GM23338 (cell line): ENCODE measurements around the gene MAP3K7CL. TPM values are rescaled to one million over a fixed set of nuclear protein-coding genes. Genes with fewer than 3 reads are reported as not detected.

Experiments
- ATAC-seq: fragments of 200-7000 bp; cut with Tn5 transposase; 3 replicates; pipeline ENCODE4 v1.9.1; 2020
- DNase-seq: peaks from one replicate; pipeline ENCODE4 v3.0.0-alpha.2; 2015; ENCODE audit warnings: low spot score
- H2AFZ ChIP-seq: fragments of 200-600 bp; sonication (generic); 2 replicates; pipeline ENCODE4 v1.8.0; 2016; ENCODE audit warnings: antibody characterized with exemption, mild to moderate bottlenecking, moderate library complexity
- H3F3A ChIP-seq: fragments of 200-600 bp; sonication (generic); replicated peaks from 2 replicates; pipeline ENCODE4 v1.8.0; 2017; ENCODE audit warnings: antibody characterized with exemption, mixed run types, low read depth
- H3K27ac ChIP-seq: fragments of 200-600 bp; sonication (generic); 2 replicates; pipeline ENCODE4 v1.6.1; 2016; ENCODE audit warnings: low read depth
- H3K27me3 ChIP-seq: fragments of 200-600 bp; sonication (generic); 2 replicates; pipeline ENCODE4 v1.8.0; 2016; ENCODE audit warnings: mild to moderate bottlenecking, mixed run types, moderate library complexity; ENCODE audit not compliant: insufficient read depth
- H3K36me3 ChIP-seq: fragments of 200-600 bp; sonication (generic); 2 replicates; pipeline ENCODE4 v1.8.0; 2016; ENCODE audit warnings: mild to moderate bottlenecking; ENCODE audit not compliant: insufficient read depth
- H3K4me1 ChIP-seq: fragments of 200-600 bp; sonication (generic); 2 replicates; pipeline ENCODE4 v1.8.0; 2016; ENCODE audit warnings: mild to moderate bottlenecking, moderate library complexity; ENCODE audit not compliant: insufficient read depth
- H3K4me2 ChIP-seq: fragments of 200-600 bp; sonication (generic); 2 replicates; pipeline ENCODE4 v1.7.1; 2017; ENCODE audit warnings: mixed run types
- H3K4me3 ChIP-seq: fragments of 200-600 bp; sonication (generic); 2 replicates; pipeline ENCODE4 v1.6.1; 2016; ENCODE audit warnings: mixed run types
- H3K79me2 ChIP-seq: fragments of 200-600 bp; sonication (generic); replicated peaks from 2 replicates; pipeline ENCODE4 v1.8.0; 2017; ENCODE audit warnings: mild to moderate bottlenecking; ENCODE audit not compliant: insufficient read depth
- H3K9me2 ChIP-seq: fragments of 200-600 bp; sonication (generic); 2 replicates; pipeline ENCODE4 v1.8.0; 2017; ENCODE audit not compliant: insufficient read depth
- H4K20me1 ChIP-seq: fragments of 200-600 bp; sonication (generic); replicated peaks from 2 replicates; pipeline ENCODE4 v1.8.0; 2017; ENCODE audit warnings: mild to moderate bottlenecking; ENCODE audit not compliant: insufficient read depth
- H3K27ac Mint-ChIP-seq: 2 replicates; pipeline ENCODE4 v1.8.0; 2020; ENCODE audit warnings: inconsistent platforms, mild to moderate bottlenecking, moderate library complexity, mixed read lengths
- H3K27me3 Mint-ChIP-seq: 3 replicates; pipeline ENCODE4 v1.8.0; 2022; ENCODE audit warnings: low read depth, mild to moderate bottlenecking, moderate library complexity, mixed read lengths, inconsistent platforms; ENCODE audit not compliant: insufficient read depth, poor library complexity
- H3K36me3 Mint-ChIP-seq: 3 replicates; pipeline ENCODE4 v1.8.0; 2021; ENCODE audit warnings: low read depth, mild to moderate bottlenecking, inconsistent platforms, moderate library complexity, mixed read lengths
- H3K4me1 Mint-ChIP-seq: 3 replicates; pipeline ENCODE4 v1.8.0; 2020; ENCODE audit warnings: mild to moderate bottlenecking, inconsistent platforms, mixed read lengths
- H3K4me3 Mint-ChIP-seq: 3 replicates; pipeline ENCODE4 v1.8.0; 2021; ENCODE audit warnings: moderate library complexity, mild to moderate bottlenecking, inconsistent platforms, mixed read lengths
- H3K9me3 Mint-ChIP-seq: 3 replicates; pipeline ENCODE4 v1.8.0; 2020; ENCODE audit warnings: moderate library complexity, mild to moderate bottlenecking, inconsistent platforms, mixed read lengths
- CREB1 ChIP-seq: fragments of 250-450 bp; sonication (Bioruptor Pico); IDR thresholded peaks from 2 replicates; pipeline ENCODE4 v1.5.0; 2020; ENCODE audit warnings: low read depth, mild to moderate bottlenecking, moderate library complexity
- CTCF ChIP-seq, 2 experiments: fragments of 200-600 bp in 1 of 2; sonication (generic) in 1 of 2; conservative IDR thresholded peaks; 2 replicates each; pipeline versions ENCODE4 v1.5.1 to v1.6.1; 2016 to 2017; ENCODE audit warnings: antibody characterized with exemption in 2 of 2, low read depth in 2 of 2, mild to moderate bottlenecking in 2 of 2, moderate library complexity in 1 of 2
- ETS1 ChIP-seq: IDR thresholded peaks from 2 replicates; pipeline ENCODE4 v1.6.1; 2016; ENCODE audit warnings: antibody characterized with exemption
- EZH2 ChIP-seq: fragments of 200-600 bp; sonication (generic); IDR thresholded peaks from one replicate; pipeline ENCODE4 v1.8.0; 2017; ENCODE audit warnings: antibody characterized with exemption, mild to moderate bottlenecking, low read depth; ENCODE audit not compliant: unreplicated experiment
- EZH2phosphoT487 ChIP-seq: fragments of 200-600 bp; sonication (generic); IDR thresholded peaks from one replicate; pipeline ENCODE4 v1.8.1; 2018; ENCODE audit warnings: antibody characterized with exemption; ENCODE audit not compliant: unreplicated experiment
- JUNB ChIP-seq: IDR thresholded peaks from one replicate; pipeline ENCODE4 v1.6.1; 2016; ENCODE audit warnings: antibody characterized with exemption; ENCODE audit not compliant: unreplicated experiment
- NANOG ChIP-seq: IDR thresholded peaks from 2 replicates; pipeline ENCODE4 v1.6.1; 2016; ENCODE audit warnings: antibody characterized with exemption, borderline replicate concordance
- POLR2AphosphoS5 ChIP-seq: IDR thresholded peaks from 2 replicates; pipeline ENCODE4 v1.6.1; 2016; ENCODE audit warnings: antibody characterized with exemption, low read depth
- REST ChIP-seq: IDR thresholded peaks from one replicate; pipeline ENCODE4 v1.6.1; 2018; ENCODE audit warnings: antibody characterized with exemption; ENCODE audit not compliant: unreplicated experiment
- STAT1 ChIP-seq: IDR thresholded peaks from one replicate; pipeline ENCODE4 v1.6.1; 2016; ENCODE audit warnings: antibody characterized with exemption; ENCODE audit not compliant: unreplicated experiment
- ZNF114 ChIP-seq: fragments of 250-450 bp; sonication (Bioruptor Pico); IDR thresholded peaks from 2 replicates; pipeline ENCODE4 v1.5.0; 2020; ENCODE audit warnings: mild to moderate bottlenecking, moderate library complexity
- ZNF331 ChIP-seq: fragments of 250-450 bp; sonication (Bioruptor Pico); IDR thresholded peaks from 2 replicates; pipeline ENCODE4 v1.5.0; 2020; ENCODE audit warnings: low read depth, mild to moderate bottlenecking, moderate library complexity
- polyA plus RNA-seq: library from polyadenylated mRNA; unstranded; fragments of >200 nt; fragmentation: Nextera tagmentation; extraction: Ambion mirVana; gene quantifications from 2 replicates; pipeline ENCODE4 v1.2.1, GENCODE V29; 2016
- total RNA-seq: library from RNA; depleted of rRNA; stranded (reverse); fragments of >200 nt; shearing (Covaris generic); gene quantifications from 2 replicates; pipeline ENCODE4 v1.2.3, GENCODE V29; 2014

MAP3K7CL gene
- total and polyA plus RNA-seq, 2 experiments from 2014 or later = 2.4 to 3.6 TPM

GRCh38 chr21:29178926-29179325, 48.5 kb downstream of the MAP3K7CL start:
- TF ChIP-seq ETS1 (no peak), CREB1 (no peak), CTCF (conservative IDR thresholded peaks at IDR 0.05; ENCODE audit: low read depth in 2 of 2) (no peak)
- no peak overlapping the region for H3K27ac Mint-ChIP-seq
- Histone ChIP-seq H3K4me1 (peaks cover 8% of the 10 kb centered on the region; the same call in 1 of the 2 replicates), H4K20me1 (no peaks in the 10 kb centered on the region), H3K27me3 (peaks cover 18% of the 10 kb centered on the region), H3K9me2 (no peaks in the 10 kb centered on the region), H3K36me3 (no peaks in the 10 kb centered on the region), H2AFZ (no peak overlapping the region), H3K27ac (no peak overlapping the region), H3F3A (no peaks in the 10 kb centered on the region), H3K4me3 (no peak overlapping the region), H3K4me2 (no peak overlapping the region), H3K79me2 (no peaks in the 10 kb centered on the region)
- peaks cover 8% of the 10 kb centered on the region for H3K4me1 Mint-ChIP-seq
- no peak overlapping the region for H3K4me3 Mint-ChIP-seq
- no peaks in the 10 kb centered on the region for H3K27me3 Mint-ChIP-seq
- no peaks in the 10 kb centered on the region for H3K9me3 Mint-ChIP-seq
- ATAC-seq (no peak), DNase-seq (no peak)
- no peaks in the 10 kb centered on the region for H3K36me3 Mint-ChIP-seq

GRCh38 chr21:29179503-29179902, 49.1 kb downstream of the MAP3K7CL start:
- no peak for DNase-seq
- Histone ChIP-seq H3K27ac (no peak overlapping the region), H3K9me2 (no peaks in the 10 kb centered on the region), H3F3A (no peaks in the 10 kb centered on the region), H3K79me2 (no peaks in the 10 kb centered on the region), H3K27me3 (peaks cover 23% of the 10 kb centered on the region), H3K4me3 (no peak overlapping the region), H2AFZ (no peak overlapping the region), H3K4me2 (no peak overlapping the region), H3K4me1 (peaks cover 8% of the 10 kb centered on the region; the same call in 1 of the 2 replicates), H4K20me1 (no peaks in the 10 kb centered on the region), H3K36me3 (no peaks in the 10 kb centered on the region)
- no peaks in the 10 kb centered on the region for H3K36me3 Mint-ChIP-seq
- no peak for ATAC-seq
- no peak overlapping the region for H3K4me3 Mint-ChIP-seq
- no peak overlapping the region for H3K27ac Mint-ChIP-seq
- peaks cover 10% of the 10 kb centered on the region for H3K4me1 Mint-ChIP-seq
- H3K27me3 Mint-ChIP-seq = no peaks in the 10 kb centered on the region
- no peaks in the 10 kb centered on the region for H3K9me3 Mint-ChIP-seq
- TF ChIP-seq ZNF114 (CRISPR knock-in tag) (no peak), CREB1 (no peak), CTCF (conservative IDR thresholded peaks at IDR 0.05; ENCODE audit: low read depth in 2 of 2) (no peak), ETS1 (no peak), POLR2AphosphoS5 (no peak), EZH2phosphoT487 (no peak), JUNB (no peak), EZH2 (no peak), REST (no peak), NANOG (no peak), STAT1 (no peak), ZNF331 (CRISPR knock-in tag) (no peak)
